MM.1S (cell line): ENCODE measurements around the gene SCLY.
"Not testable (repeated sequence)": the region's sequence is repeated elsewhere in the genome, so short reads cannot be mapped to it uniquely, and the experiment has no call there.

Source experiments
- DNase-seq: peaks from one replicate; pipeline ENCODE4 v3.0.0-alpha.2; 2015
- H2AFZ ChIP-seq: fragments of 300-600 bp; sonication (generic); 2 replicates; pipeline ENCODE4 v1.6.0; 2016; ENCODE audit warnings: antibody characterized with exemption, low read length
- H3F3A ChIP-seq: fragments of 300-600 bp; sonication (generic); 2 replicates; pipeline ENCODE4 v1.6.1; 2016; ENCODE audit warnings: mild to moderate bottlenecking, antibody characterized with exemption, low read length, moderate library complexity, mixed read lengths; ENCODE audit not compliant: insufficient read depth
- H3K27ac ChIP-seq: fragments of 300-600 bp; sonication (generic); 2 replicates; pipeline ENCODE4 v1.5.1; 2016; ENCODE audit warnings: mild to moderate bottlenecking, low read length
- H3K27me3 ChIP-seq: fragments of 300-600 bp; sonication (generic); replicated peaks from 2 replicates; pipeline ENCODE4 v1.6.0; 2016; ENCODE audit warnings: low read length; ENCODE audit not compliant: insufficient read depth
- H3K36me3 ChIP-seq: fragments of 300-600 bp; sonication (generic); replicated peaks from 2 replicates; pipeline ENCODE4 v1.6.1; 2016; ENCODE audit warnings: mild to moderate bottlenecking, low read length, mixed read lengths; ENCODE audit not compliant: insufficient read depth
- H3K4me1 ChIP-seq: fragments of 300-600 bp; sonication (generic); 2 replicates; pipeline ENCODE4 v1.6.1; 2016; ENCODE audit warnings: low read length, mixed read lengths
- H3K4me2 ChIP-seq: fragments of 300-600 bp; sonication (generic); 2 replicates; pipeline ENCODE4 v1.6.0; 2016; ENCODE audit warnings: low read depth, low read length
- H3K4me3 ChIP-seq: fragments of 300-600 bp; sonication (generic); 2 replicates; pipeline ENCODE4 v1.5.1; 2016; ENCODE audit warnings: low read length, mixed read lengths
- H3K79me2 ChIP-seq: fragments of 300-600 bp; sonication (generic); 2 replicates; pipeline ENCODE4 v1.6.1; 2016; ENCODE audit warnings: mixed run types, low read length, mixed read lengths
- H3K9ac ChIP-seq: fragments of 300-600 bp; sonication (generic); 2 replicates; pipeline ENCODE4 v1.6.1; 2016; ENCODE audit warnings: low read length, mixed read lengths
- H3K9me2 ChIP-seq: fragments of 300-600 bp; sonication (generic); replicated peaks from 2 replicates; pipeline ENCODE4 v1.6.1; 2016; ENCODE audit warnings: mild to moderate bottlenecking, low read length, mixed read lengths; ENCODE audit not compliant: insufficient read depth
- H3K9me3 ChIP-seq: fragments of 300-600 bp; sonication (generic); replicated peaks from 2 replicates; pipeline ENCODE4 v1.6.1; 2016; ENCODE audit warnings: mild to moderate bottlenecking, low read length, mixed read lengths; ENCODE audit not compliant: insufficient read depth
- H4K20me1 ChIP-seq: fragments of 300-600 bp; sonication (generic); 2 replicates; pipeline ENCODE4 v1.6.1; 2016; ENCODE audit warnings: mild to moderate bottlenecking, low read length, moderate library complexity, mixed read lengths; ENCODE audit not compliant: insufficient read depth
- CTCF ChIP-seq: fragments of 300-600 bp; sonication (generic); IDR thresholded peaks from 2 replicates; pipeline ENCODE4 v1.5.1; 2016; ENCODE audit warnings: antibody characterized with exemption, low read length, mixed read lengths
- EZH2 ChIP-seq: fragments of 300-600 bp; sonication (generic); optimal IDR thresholded peaks from 2 replicates; pipeline ENCODE3; 2017; ENCODE audit warnings: low read depth, mild to moderate bottlenecking, antibody characterized with exemption, low read length, mixed read lengths
- EZH2phosphoT487 ChIP-seq: fragments of 300-600 bp; sonication (generic); IDR thresholded peaks from 2 replicates; pipeline ENCODE4 v1.6.1; 2018; ENCODE audit warnings: antibody characterized with exemption, low read length

Gene SCLY

DNA sequence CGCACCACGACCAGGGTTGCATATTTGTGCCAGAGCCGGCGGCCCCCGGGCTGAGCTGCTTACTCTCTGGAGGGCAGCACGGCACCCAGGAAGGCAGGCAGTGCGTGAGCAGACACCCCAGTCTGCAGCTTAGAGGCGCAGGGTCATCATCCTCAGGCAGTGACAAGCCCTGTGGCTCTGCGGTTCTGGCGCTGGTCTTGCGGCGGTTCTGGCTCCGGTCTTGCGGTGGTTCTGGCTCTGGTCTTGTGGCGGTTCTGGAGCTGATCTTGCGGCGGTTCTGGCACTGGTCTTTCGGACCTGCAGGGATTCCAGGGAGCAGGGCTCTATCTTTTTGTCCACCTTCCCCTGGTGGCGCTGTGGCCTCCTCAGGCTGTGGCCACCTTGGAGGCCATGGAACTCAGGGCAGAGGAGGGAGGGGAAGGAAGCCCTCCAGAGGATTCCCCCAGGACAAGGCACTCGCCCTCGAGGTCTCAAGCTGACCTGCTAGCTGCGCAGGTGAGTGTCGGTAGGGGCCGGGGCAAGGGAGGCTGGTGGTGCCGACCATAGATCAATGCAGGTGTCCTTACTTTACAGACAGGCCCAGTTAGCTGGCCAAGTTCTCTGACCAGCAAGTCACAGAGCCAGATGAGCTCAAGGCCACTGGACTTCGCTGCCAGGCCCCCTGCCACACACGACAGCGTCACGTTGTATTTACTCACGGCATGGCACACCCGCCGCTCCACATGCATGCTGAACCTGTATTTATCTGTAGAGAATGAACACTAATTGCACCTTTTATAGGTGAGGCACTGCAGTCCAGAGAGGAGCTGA lies 54.3 kb downstream of the SCLY start:
- Histone ChIP-seq H3K4me2 (no peak overlapping the region), H3K4me3 (no peak overlapping the region), H3K4me1 (no peaks in the 10 kb centered on the region), H3K27me3 (no peaks in the 10 kb centered on the region), H3K9me2 (no peaks in the 10 kb centered on the region), H2AFZ (no peak overlapping the region), H4K20me1 (no peaks in the 10 kb centered on the region), H3K9me3 (no peaks in the 10 kb centered on the region), H3K36me3 (no peaks in the 10 kb centered on the region), H3F3A (no peaks in the 10 kb centered on the region), H3K9ac (no peak overlapping the region), H3K79me2 (no peaks in the 10 kb centered on the region), H3K27ac (no peak overlapping the region)
- TF ChIP-seq EZH2 (no peak), CTCF (no peak), EZH2phosphoT487 (no peak)
- DNase-seq, result no peak

DNA sequence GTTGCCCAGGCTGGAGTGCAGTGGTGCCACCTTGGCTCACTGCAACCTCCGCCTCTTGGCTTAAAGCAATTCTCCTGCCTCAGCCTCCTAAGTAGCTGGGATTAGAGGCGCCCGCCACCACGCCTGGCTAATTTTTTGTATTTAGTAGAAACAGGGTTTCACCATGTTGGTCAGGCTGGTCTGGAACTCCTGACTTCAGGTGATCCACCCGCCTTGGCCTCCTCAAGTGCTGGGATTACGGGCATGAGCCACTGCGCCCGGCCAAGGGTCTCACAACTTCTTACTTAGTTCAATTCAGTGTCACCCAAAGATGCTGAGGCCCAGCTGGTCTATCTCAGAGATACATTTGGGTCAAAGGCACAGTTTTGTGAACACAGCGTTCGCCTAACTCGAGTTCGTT lies 54.9 kb downstream of the SCLY start:
- not testable (repeated sequence) for H3K9ac ChIP-seq, DNase-seq, H3K27ac ChIP-seq, H3K27me3 ChIP-seq, H3K9me3 ChIP-seq, H3K4me3 ChIP-seq, H3K4me2 ChIP-seq, H3F3A ChIP-seq, H3K36me3 ChIP-seq, H3K9me2 ChIP-seq, H2AFZ ChIP-seq, H3K79me2 ChIP-seq, H3K4me1 ChIP-seq, H4K20me1 ChIP-seq

GRCh38 chr2:238116298-238117198 lies 55.7 kb downstream of the SCLY start:
- no peaks in the 10 kb centered on the region for H3K4me1 ChIP-seq

More at GRCh38 chr2:238116298-238117198, 55.7 kb downstream of the SCLY start:
- Histone ChIP-seq H3F3A (no peaks in the 10 kb centered on the region), H3K9me3 (no peaks in the 10 kb centered on the region), H3K9me2 (no peaks in the 10 kb centered on the region), H3K9ac (no peak overlapping the region), H4K20me1 (no peaks in the 10 kb centered on the region), H3K4me3 (no peak overlapping the region), H3K79me2 (no peaks in the 10 kb centered on the region), H2AFZ (no peak overlapping the region), H3K36me3 (no peaks in the 10 kb centered on the region), H3K27ac (no peak overlapping the region), H3K27me3 (no peaks in the 10 kb centered on the region), H3K4me2 (no peak overlapping the region)
- DNase-seq, result no peak
- TF ChIP-seq CTCF (no peak), EZH2 (no peak), EZH2phosphoT487 (no peak)
